ENCODE data around the gene TEK.
"Not testable (repeated sequence)": the region's sequence is repeated elsewhere in the genome, so short reads cannot be mapped to it uniquely, and the experiment has no call there.

Gene TEK

DNA sequence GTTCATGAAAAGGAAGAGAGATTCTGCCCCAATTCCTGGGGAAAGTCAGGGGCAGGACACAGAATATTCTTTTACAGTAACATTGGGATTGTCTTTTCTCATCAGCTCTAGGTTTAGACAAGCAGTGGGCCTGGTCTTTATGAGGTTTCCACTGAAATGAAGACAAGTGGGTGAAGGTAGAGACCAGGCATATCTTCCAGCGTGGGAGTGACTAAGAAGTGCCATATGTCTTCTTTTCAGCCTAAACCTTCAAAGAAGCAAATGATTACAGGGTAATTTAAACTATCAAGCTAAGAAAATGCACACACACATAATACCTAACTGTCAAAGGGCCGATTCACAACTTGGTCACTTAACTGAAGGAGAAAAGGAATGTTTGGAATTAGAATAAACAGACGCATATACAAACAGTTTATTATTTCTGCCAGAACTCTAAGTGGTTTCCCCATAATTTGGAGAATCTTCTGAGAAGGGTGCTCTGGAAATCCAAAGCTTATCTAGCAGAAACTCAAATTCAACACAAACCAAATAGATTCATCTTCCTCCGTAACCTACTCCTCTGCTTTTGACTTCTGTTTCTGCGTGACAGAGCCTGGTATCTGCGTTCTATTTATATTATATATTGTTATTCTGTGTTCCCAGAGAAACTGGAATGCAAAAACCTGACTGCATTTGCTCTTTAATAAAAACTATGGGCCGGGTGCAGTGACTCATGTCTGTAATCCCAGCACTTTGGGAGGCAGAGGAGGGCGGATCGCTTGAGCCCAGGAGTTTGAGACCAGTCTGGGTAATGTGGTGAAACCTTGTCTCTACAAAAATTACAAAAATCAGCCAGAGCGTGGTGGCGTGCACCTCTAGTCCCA, 22.0 kb upstream of the TEK start:
- DNase-seq (ENCODE audit: low spot score), result no peak
- TF ChIP-seq, protein P1, sequence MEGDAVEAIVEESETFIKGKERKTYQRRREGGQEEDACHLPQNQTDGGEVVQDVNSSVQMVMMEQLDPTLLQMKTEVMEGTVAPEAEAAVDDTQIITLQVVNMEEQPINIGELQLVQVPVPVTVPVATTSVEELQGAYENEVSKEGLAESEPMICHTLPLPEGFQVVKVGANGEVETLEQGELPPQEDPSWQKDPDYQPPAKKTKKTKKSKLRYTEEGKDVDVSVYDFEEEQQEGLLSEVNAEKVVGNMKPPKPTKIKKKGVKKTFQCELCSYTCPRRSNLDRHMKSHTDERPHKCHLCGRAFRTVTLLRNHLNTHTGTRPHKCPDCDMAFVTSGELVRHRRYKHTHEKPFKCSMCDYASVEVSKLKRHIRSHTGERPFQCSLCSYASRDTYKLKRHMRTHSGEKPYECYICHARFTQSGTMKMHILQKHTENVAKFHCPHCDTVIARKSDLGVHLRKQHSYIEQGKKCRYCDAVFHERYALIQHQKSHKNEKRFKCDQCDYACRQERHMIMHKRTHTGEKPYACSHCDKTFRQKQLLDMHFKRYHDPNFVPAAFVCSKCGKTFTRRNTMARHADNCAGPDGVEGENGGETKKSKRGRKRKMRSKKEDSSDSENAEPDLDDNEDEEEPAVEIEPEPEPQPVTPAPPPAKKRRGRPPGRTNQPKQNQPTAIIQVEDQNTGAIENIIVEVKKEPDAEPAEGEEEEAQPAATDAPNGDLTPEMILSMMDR (IDR thresholded peaks at IDR 0.05), result no peak
- H3K27ac ChIP-seq, result peak overlapping the region; percentile 25 to 73
- peak overlapping the region; percentile 24 for H3K4me3 ChIP-seq

DNA sequence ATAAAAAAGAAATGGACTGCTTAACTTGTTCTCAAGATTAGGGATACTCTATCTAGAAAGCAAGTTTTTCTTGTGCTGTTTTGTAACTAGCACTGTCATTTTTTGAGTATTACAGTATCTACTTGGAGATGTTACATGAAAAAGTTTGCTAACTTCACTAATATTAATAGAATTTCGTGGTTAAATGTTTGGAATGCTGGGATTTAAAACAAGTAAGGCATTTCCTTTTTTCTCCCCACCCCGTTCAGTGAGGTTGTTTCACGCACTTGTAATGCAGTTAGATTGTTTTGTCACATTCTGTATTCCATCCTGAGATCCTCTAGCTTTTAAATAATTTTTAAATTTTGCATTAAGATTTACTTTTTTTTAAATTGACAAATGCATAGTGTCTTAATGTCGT, 20.0 kb upstream of the TEK start:
- H3K27ac ChIP-seq, result no peak overlapping the region
- TF ChIP-seq, protein P1 (IDR thresholded peaks at IDR 0.05), result no peak
- DNase-seq (ENCODE audit: low spot score), result no peak
- no peak overlapping the region for H3K4me3 ChIP-seq

DNA sequence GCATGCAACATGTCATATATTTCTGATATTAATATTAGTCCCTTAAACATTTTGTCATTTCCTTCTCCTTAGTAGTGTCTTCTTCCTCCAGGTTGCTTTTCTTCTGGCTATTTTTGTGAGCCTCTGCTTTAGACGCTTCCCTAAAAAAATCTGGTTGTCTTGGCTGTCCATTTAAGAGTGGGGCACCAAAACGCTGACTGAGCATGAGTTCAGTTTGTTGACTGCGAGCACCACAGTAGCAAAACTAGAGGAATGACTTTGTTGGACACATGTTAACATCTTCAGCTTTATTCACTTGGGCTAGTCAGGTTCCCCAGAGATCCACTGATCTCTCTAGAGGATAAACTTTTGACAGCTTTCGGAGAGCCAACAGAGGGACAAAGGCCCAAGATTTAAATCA, 19.3 kb upstream of the TEK start:
- DNase-seq (ENCODE audit: low spot score), result no peak
- TF ChIP-seq, protein P1 (IDR thresholded peaks at IDR 0.05), result no peak
- H3K27ac ChIP-seq, result no peak overlapping the region
- H3K4me3 ChIP-seq, result no peak overlapping the region

DNA sequence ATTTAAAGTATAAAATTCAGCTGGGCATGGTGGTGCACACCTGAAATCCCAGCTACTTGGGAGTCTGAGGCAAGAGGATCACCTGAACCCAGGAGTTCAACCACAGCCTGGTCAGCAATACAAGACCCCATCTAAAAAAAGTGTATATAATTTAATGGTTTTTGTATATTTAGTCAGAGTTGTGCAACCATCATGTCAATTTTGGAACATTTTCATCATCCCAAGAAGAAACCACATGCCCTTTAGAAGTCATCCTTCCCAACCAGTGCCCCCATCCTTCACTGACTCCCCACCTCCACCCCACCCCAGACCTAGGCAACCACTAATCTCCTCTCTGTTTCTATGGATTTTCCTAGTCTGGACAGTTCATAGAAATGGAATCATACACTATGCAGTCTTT, 18.8 kb upstream of the TEK start:
- no peak overlapping the region for H3K27ac ChIP-seq
- no peak for DNase-seq (ENCODE audit: low spot score)
- H3K4me3 ChIP-seq, result no peak overlapping the region
- TF ChIP-seq, protein P1 (IDR thresholded peaks at IDR 0.05), result no peak

DNA sequence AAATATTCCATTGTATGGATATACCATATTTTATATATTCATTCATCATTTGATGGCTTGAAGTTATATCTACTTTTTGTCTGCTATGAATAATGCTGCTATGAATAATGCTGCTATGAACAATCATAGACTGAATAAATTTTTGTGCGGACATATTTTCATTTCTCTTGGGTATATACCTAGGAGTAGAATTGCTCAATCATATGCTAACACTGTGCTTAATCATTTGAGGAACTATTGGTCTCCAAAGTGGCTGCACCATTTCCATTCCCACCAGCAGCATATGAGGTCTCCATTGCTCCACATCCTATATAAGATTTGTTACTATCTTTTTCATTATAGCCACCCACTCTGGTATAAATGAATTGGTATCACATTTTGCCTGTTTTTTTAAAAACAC, 18.3 kb upstream of the TEK start:
- no peak overlapping the region for H3K4me3 ChIP-seq
- H3K27ac ChIP-seq, result no peak overlapping the region
- TF ChIP-seq, protein P1 (IDR thresholded peaks at IDR 0.05), result no peak
- DNase-seq (ENCODE audit: low spot score), result no peak

DNA sequence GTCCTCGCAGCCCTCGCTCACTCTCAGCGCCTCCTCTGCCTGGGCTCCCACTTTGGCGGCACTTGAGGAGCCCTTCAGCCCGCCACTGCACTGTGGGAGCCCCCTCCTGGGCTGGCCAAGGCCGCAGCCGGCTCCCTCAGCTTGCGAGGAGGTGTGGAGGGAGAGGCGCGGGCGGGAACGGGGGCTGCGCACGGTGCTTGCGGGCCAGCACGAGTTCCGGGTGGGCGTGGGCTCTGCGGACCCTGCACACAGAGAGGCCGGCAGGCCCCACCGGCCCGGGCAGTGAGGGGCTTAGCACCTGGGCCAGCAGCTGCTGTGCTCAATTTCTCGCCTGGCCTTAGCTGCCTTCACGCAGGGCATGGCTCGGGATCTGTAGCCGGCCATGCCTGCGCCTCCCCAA, 16.5 kb upstream of the TEK start:
- not testable (repeated sequence) for DNase-seq (ENCODE audit: low spot score); H3K27ac ChIP-seq; H3K4me3 ChIP-seq

DNA sequence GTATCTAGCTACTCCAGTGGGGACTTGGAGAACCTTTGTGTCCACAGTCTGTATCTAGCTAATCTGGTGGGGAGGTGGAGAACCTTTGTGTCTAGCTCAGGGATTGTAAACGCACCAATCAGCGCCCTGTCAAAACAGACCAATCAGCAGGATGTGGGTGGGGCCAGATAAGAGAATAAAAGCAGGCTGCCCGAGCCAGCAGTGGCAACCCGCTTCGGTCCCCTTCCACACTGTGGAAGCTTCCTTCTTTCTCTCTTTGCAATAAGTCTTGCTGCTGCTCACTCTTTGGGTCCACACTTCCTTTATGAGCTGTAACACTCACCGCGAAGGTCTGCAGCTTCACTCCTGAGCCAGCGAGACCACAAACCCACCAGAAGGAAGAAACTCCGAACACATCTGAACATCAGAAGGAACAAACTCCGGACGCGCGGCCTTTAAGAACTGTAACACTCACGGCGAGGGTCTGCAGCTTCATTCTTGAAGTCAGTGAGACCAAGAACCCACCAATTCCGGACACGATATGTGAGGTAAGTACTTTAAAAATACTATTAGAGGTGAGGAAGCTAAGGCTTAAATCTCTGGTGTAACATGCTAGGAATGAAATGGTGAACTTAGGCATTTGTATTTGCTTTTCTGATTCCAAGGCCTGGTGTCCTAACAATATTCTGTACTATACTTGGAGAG, 15.5 kb upstream of the TEK start:
- DNase-seq (ENCODE audit: low spot score); H3K27ac ChIP-seq; H3K4me3 ChIP-seq: not testable (repeated sequence)
